Inflammatory macrophage treated with lipopolysaccharide for 1 hour (primary cell): ENCODE results near the gene KHDC3L.

Source experiments
- DNase-seq, 2 donors: peaks; one replicate each; pipeline ENCODE4 v3.0.0-alpha.2; 2020 to 2022

Gene KHDC3L

GRCh38 chr6:73362358-73362757 lies at the start of gene KHDC3L:
Gene KHDC3L (plus strand): TSS chr6:73362658. CDS start chr6:73362730, 72 bp downstream.
- no peak for DNase-seq

GRCh38 chr6:73314577-73315492 lies 47.6 kb upstream of the KHDC3L start:
- no peak for DNase-seq

- DNase-seq, result no peak
These were observed 39.1 kb upstream of the KHDC3L start for GRCh38 chr6:73323323-73323722.

DNA sequence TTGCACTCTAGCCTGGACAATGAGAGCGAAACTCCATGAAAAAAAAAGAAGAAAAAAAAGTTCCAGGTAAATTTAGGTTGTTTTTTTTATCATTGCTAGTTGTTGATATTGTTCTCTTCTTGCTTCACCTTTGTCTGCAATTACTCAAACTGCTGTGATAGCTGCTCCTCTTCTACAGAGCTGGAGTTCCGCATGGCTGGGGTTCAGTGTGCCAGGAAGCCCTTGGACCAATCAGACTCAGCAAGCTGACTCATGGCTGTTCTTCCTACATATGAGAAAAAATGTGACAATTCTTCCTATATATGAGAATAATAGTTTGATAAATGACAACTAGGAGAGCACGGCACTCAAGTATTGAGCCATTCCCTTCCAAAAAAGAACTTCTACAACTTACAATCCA lies 36.8 kb upstream of the KHDC3L start:
- no peak for DNase-seq

DNA sequence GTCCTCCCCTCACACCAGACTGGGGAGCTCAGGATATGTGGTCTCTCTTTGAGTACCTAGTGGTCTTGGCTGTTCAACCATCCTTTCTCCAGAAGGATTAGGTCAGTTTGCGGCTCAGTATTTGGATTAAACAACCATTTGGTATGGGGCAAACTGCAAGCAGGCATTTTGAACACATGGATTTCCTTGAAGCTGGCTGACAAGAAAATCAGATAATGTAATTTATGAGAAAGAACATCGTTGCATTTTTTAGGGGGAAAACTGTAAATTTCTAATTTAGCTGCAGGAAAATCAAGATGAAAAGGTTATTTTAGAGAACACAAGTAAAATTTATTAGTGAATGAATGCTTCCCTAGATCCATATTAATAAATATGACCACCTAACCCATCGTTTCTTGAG lies 33.7 kb upstream of the KHDC3L start:
- no peak for DNase-seq

GRCh38 chr6:73329201-73329600 lies 33.3 kb upstream of the KHDC3L start:
- DNase-seq, result no peak

GRCh38 chr6:73339340-73339739 lies 23.1 kb upstream of the KHDC3L start:
- DNase-seq, result no peak

GRCh38 chr6:73340048-73340447 lies 22.4 kb upstream of the KHDC3L start:
- no peak for DNase-seq

DNA sequence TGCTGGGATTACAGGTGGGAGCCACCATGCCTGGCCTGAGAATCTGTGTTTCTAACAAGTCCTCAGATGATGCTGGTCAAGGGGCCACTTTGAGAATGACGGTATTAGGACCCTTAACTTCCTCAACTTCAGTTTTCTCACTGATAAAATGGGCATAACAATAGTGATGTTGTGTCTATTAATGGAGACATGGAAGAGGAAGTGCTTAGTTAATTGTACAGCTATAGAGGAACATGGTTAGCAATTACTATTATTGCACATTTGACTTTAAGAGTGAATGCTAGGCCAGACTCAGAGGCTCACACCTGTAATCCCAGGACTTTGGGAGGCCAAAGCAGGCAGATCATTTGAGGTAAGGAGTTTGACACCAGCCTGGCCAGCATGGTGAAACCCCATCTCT lies 21.1 kb upstream of the KHDC3L start:
- DNase-seq, result no peak

DNA sequence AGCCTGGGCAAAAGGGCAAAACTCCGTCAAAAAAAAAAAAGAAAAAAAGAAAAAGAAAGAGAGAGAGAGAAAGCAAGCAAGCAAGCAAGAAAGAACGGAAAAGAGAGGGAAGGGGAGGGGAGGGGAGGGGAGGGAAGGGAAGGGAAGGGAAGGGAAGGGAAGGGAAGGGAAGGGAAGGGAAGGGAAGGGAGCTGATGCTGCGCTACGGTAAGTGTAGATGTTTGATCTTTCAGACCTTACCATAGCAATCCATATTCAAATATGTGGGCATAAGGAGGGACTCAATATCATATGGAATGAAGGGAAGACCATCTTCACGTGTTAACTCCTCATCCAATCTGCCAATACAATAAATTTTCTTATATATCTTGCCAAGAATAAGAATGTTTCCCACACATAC lies 20.3 kb upstream of the KHDC3L start:
- no peak for DNase-seq

GRCh38 chr6:73343164-73343563 lies 19.3 kb upstream of the KHDC3L start:
- no peak for DNase-seq

DNA sequence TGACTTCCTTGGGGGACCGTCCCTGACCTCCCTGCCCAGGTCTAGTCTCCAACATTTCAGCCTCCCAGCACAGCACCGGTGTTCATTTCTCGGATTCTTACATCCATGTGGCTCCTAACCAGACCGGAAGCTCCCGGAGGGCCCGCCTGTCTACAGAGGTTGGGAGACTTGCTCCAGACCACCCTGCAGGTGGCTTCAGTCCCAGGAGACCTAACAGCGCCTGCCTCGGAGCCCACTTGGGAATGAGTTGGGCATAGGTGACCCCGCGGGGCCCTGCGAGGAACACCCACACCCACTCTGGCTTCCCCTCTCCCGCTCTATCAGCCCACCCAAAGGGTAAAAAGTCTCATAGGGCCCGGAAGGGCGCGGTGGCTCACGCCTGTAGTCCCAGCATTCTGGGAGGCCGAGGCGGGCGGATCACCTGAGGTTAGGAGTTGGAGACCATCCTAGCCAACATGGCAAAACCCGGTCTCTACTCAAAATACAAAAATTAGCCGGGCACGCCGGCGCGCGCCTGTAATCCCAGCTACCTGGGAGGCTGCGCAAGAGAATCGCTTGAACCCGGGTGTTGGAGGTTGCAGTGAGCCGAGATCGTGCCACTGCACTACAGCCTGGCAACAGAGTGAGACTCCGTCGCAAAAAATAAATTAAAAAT lies 13.8 kb upstream of the KHDC3L start:
- no peak for DNase-seq

- DNase-seq, result no peak
These were observed 13.1 kb upstream of the KHDC3L start for GRCh38 chr6:73349311-73349710.

- DNase-seq, result no peak
These were observed 8.5 kb upstream of the KHDC3L start, which contains the start of gene DPPA5 for GRCh38 chr6:73353636-73354593. Gene DPPA5 (minus strand): TSS chr6:73354276. CDS start chr6:73354225, 51 bp downstream.

GRCh38 chr6:73362869-73363536 lies 545 bp downstream of the KHDC3L start:
- DNase-seq, result no peak

DNA sequence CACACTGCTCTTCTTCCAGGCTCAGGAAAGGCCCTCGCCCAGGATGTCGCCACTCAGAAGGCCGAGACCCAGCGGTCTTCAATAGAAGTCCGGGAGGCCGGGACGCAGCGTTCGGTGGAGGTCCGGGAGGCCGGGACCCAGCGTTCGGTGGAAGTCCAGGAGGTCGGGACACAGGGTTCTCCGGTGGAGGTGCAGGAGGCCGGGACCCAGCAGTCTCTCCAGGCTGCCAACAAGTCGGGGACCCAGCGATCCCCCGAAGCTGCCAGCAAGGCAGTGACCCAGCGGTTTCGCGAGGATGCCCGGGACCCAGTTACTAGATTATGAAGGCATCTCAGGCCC lies 1.0 kb downstream of the KHDC3L start:
- no peak for DNase-seq

DNA sequence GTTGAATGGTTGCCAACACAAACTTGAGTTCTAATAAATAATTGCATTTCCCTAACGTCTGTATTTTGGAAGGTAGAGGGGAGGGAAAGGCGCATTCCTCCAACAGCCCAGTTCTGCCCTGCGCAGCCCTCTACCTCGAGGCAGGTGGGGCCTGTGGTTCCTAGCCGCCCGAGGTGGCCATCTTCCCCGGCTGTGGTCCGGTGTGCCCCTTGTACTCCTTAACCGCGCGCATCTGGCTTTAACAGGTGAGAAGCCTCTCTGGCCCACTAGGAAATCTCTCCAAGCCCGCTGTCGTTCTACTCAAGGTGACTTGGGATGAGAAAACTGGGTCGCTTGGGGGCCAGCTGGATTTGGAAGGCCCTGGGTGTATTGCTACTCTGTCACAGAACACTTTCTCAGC lies 1.7 kb downstream of the KHDC3L start:
- no peak for DNase-seq

- no peak for DNase-seq
These were observed 2.1 kb downstream of the KHDC3L start for GRCh38 chr6:73364549-73364948.

DNA sequence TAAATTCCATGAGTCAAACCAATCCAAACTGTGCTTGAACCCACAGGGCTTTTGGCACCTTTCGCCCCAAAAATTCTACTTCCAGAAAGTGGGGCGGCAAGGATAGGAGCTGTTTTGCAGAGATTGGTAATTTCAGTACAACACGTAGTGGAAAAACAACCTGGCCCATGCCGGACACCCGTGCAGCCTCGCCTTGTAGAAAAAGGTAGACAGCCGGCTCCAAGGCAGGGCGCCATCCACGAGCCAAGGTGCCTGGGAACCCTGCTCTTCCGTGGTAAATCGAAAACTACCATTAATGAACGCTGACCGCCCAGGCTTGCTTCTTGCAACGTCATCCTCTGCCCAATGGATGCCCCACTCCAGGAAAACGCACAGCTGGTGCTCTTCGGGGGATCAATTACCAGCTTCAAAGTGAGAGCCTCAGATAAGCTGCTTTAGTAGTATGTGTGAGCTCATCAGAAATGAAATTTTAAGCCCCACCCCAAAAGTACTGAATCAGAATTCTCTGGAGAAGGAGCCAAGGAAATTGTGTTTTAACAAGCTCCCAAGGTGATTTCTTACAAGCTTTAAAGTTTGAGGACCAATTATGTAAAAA lies 5.4 kb downstream of the KHDC3L start:
- no peak for DNase-seq

GRCh38 chr6:73368675-73369074 lies 6.2 kb downstream of the KHDC3L start:
- no peak for DNase-seq

DNA sequence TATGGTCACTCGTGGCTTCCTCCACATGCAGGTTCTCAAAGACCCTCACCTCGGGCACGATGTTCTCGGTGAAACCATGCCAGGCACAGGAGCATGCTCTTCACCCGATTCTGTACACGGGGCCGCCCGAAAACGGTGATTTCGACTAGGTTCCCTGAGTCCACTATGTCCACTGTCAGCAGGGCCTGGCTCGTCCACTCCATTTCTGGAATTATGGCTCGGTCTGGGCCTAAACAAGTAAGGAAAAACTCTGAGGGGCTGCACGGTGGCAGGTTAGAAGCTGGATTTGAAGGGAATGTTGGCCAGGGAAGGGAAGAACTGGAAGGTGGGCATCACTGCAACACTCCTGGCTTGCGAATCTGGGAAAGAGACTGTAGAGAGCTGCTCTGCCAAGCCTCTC lies 6.7 kb downstream of the KHDC3L start:
- DNase-seq, result no peak

- DNase-seq, result no peak
These were observed 7.1 kb downstream of the KHDC3L start, which contains the start of gene OOEP for GRCh38 chr6:73369563-73369962. Gene OOEP (minus strand): TSS chr6:73369897. CDS start chr6:73369792, 105 bp downstream.
